NCI-H146 treated with DMSO at 0.1 percent for 48 hours (cell line): ENCODE measurements around the gene SULT1A3.
"Not testable (repeated sequence)": the region's sequence is repeated elsewhere in the genome, so short reads cannot be mapped to it uniquely, and the experiment has no call there.

Experiments
- DNase-seq: peaks from one replicate; lab custom pipeline; 2025; ENCODE audit not compliant: unreplicated experiment; lab: John Stamatoyannopoulos, UW

The SULT1A3 gene

DNA sequence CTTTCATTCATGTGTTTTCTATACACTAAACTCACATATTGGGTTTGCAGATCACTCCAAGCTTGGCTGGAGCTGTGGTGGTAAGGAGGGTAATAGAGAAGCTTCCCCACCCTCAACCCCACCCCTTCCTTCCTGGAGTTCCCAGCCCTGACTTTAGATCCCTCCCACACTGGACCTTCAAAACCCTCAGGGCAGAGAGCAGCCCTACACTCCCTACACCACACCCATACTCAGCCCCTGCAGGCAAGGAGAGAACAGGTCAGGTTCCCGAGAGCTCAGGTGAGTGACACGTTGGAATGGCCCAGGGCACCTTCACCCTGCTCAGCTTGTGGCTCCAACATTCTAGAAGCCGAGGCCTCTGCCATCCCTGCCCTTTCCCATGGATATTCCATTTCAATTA is at the start of gene SULT1A3:
Gene SULT1A3, plus strand, starts transcription at position 207 of the 400 bp plus-strand sequence. CDS start 1,474 bp downstream, outside the sequence.
- DNase-seq: not testable (repeated sequence)

DNA sequence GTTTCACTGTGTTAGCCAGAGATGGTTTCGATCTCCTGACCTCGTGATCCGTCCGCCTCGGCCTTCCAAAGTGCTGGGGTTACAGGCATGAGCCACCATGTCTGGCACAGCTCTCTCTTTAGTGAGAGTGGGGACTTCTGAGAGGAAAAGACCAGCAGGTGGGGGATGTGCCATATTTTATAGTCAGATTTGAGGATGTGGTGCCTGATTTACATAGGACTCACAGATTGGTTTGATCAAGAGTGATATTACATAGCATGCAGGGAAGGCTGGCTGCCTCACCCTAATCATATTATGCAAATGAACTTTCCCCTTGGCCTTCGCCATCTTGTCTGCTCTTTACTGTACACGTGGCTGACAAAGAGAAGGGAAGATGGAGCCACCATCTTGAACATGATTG is 48.0 kb upstream of the SULT1A3 start:
- DNase-seq: no peak

DNA sequence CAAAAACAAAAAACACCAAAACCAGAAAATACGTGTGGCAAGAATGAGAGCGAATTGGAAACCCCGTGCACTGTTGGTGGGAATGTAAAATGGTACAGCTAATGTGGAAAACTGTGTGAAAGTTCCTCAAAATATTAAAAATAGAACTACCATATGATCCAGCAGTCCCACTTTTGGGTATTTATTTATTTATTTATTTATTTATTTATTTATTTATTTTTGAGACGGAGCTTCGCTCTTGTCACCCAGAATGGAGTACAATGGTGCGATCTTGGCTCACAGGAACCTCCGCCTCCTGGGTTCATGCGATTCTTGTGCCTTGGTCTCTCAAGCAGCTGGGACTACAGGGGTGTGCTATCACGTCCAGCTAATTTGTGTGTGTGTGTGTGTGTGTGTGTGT is 46.5 kb upstream of the SULT1A3 start:
- no peak for DNase-seq

DNA sequence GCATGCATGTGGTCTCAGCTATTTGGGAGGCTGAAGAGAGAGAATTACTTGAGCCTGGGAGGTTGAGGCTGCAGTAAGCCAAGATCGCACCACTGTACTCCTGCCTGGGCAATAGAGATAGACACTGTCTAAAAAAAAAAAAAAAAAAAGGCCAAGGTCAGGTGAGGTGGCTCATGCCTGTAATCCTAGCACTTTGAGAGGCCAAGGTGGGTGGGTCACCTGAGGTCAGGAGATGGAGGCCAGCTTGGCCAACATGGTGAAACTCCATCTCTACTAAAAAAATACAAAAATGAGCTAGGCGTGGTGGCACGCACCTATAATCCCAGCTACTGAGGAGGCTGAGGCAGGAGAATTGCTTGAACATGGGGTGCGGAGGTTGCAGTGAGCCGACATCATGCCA is 43.9 kb upstream of the SULT1A3 start:
- no peak for DNase-seq

DNA sequence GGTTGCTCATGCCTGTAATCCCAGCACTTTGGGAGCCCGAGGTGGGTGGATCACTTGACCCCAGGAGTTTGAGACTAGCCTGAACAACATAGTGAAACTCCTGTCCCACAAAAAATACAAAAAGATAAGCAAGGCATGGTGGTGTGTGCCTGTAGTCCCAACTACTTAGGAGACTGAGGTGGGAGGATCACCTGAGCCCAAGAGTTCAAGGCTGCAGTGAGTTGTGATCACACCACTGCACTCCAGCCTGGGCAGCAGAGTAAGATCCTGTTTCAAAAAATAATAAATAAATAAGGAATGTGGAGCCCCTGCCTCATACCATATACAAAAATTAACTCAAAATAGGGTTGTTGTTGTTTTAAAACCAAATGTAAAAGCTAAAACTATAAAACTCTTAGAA is 41.8 kb upstream of the SULT1A3 start:
- no peak for DNase-seq

DNA sequence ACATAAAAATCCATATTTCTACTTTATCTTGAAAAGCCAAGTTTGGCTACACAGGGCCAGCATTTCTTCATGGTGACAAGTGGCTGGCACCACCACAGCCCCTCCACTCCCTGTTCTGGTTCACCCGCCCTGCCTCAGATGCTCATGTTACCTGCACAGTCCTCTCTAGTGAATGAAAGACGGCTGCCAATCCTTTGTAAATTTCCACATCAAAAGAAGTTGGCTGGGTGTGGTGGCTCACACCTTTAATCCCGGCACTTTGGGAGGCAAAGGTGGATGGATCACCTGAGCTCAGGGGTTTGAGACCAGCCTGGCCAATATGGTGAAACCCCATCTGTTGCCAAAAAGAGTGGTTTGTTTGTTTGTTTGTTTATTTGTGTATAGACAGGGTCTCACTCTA is 35.5 kb upstream of the SULT1A3 start:
- no peak for DNase-seq

DNA sequence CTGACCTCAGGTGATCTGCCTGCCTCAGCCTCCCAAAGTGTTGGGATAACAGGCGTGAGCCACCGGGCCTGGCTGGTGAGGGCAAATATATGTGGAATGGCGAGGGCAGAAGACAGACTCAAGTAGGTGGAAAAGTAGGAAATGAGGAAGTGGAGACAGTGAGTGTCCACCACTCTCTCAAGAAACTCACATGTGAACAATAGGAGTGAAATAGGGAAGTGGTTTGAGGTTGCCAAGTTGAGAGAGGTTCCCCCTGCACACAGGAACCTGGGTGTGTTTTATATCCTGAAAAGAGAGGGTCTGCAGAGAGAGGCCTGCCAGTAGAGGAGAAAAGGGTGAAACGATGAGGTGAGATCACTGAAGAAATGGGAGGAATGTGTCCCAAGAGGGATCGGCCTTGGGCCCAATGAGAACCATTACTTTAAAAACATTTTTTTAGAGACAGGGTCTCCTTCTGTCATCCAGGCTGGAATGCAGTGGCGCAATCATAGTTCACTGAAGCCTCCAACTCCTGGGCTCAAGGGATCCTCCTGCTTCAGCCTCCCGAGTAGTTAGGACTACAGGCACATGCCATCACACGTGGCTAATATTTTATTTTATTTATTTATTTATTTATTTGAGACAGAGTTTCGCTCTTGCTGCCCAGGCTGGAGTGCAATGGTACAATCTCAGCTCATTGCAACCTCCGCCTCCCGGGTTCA is 32.7 kb upstream of the SULT1A3 start:
- no peak for DNase-seq

DNA sequence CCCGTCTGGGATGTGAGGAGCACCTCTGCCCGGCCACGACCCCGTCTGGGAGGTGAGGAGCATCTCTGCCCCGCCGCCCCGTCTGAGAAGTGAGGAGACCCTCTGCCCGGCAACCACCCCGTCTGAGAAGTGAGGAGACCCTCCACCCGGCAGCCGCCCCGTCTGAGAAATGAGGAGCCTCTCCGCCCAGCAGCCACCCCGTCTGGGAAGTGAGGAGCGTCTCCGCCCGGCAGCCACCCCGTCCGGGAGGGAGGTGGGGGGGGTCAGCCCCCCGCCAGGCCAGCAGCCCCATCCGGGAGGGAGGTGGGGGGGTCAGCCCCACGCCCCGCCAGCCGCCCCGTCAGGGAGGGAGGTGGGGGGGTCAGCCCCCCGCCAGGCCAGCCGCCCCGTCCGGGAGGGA is 30.3 kb upstream of the SULT1A3 start:
- not testable (repeated sequence) for DNase-seq

DNA sequence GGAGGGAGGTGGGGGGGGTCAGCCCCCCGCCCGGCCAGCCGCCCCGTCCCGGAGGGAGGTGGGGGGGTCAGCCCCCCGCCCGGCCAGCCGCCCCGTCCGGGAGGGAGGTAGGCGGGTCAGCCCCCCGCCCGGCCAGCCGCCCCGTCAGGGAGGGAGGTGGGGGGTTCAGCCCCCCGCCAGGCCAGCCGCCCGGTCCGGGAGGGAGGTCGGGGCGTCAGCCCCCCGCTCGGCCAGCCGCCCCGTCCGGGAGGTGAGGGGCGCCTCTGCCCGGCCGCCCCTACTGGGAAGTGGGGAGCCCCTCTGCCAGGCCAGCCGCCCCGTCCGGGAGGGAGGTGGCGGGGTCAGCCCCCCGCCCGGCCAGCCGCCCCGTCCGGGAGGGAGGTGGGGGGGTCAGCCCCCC is 29.6 kb upstream of the SULT1A3 start:
- DNase-seq: not testable (repeated sequence)

DNA sequence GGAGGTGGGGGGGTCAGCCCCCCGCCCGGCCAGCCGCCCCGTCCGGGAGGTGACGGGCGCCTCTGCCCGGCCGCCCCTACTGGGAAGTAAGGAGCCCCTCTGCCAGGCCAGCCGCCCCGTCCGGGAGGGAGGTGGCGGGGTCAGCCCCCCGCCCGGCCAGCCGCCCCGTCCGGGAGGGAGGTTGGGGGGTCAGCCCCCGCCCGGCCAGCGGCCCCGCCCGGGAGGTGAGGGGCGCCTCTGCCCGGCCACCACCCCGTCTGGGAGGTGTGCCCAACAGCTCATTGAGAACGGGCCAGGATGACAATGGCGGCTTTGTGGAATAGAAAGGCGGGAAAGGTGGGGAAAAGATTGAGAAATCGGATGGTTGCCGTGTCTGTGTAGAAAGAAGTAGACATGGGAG is 28.9 kb upstream of the SULT1A3 start:
- not testable (repeated sequence) for DNase-seq

DNA sequence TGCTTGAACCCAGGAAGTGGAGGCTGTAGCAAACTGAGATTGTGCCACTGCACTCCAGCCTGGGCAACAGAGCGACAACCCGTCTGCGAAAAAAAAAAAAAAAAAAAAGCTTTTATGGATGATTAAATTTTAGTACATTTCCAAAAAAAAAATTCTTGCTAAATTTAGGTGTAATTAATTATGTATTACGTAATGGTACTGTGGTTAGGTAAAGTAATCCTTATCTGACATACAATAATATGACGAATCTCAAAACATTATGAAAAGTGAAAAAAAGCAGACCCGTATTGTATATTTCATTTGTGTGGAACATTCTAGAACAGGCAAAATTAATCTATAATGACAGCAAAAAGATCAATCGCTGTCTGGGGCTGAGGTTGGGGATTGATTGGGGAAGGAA is 26.0 kb upstream of the SULT1A3 start:
- no peak for DNase-seq

DNA sequence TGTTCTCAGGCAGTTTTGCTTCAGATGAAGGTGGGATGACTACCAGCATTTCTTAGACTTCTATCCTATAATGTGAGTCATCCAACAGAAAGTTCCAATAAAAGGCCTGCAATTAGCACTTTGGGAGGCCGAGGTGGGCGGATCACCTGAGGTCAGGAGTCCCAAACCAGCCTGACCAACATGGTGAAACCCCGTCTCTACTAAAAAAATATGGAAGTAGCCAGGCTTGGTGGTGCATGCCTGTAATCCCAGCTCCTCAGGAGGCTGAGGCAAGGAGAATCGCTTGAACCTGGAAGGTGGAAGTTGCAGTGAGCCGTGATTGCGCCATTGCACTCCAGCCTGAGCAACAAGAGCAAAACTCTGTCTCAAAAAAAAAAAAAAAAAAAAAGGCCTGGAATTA is 22.2 kb upstream of the SULT1A3 start:
- DNase-seq: not testable (repeated sequence)

DNA sequence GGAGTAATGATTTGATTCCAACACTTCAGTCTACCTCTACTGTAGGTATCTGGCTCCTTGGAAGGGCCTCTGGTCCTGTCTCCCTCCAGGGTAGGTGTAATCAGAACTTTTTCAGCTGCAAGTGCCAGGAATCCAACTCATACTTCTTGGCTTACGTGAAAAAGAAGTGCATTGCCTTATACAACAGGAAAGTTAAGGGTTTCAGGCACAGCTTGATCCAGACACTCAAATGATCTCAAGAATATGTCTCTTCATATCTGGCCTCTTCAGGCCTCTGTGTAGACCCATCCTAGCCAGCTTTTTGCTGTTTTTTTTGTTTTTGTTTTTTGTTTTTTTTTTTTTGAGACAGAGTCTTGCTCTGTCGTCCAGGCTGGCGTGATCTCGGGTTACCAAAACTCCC is 19.9 kb upstream of the SULT1A3 start:
- DNase-seq: no peak

DNA sequence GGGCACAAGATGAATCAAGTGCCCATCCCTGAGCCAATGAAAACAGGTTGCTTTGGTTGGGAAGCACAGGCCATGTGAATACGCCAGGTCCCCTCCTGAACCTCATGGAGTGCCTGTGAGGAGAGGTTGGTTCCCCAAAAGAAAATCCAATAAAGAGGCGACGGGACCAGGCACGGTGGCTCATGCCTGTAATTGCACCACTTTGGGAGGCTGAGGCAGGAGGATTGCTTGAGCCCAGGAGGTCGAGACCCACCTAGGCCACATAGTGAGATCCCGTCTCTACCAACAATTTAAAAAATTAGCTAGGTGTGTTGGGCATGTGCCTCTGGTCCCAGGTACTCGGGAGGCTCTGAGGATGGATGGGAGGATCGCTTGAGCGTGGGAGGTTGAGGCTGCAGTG is 19.1 kb upstream of the SULT1A3 start:
- DNase-seq: no peak

DNA sequence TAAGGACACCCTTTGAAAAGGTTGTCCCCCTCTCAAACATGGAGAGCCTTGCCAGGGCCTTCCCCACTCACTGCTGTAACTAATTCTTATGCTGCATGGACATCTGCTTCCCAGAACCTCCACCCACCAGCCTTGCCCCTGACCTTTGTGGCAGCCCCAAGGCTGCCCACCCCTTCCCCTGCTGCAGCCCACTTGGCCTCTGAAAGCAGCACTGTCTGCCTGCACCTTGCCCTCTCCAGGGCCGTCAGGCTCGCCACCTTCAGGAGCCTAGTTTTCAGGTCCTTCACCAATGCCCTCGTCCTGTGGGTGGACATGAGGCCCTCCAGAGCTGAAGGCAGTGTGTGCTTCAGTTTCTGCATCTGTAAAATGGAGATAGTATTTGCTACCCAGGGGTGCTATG is 18.3 kb upstream of the SULT1A3 start:
- DNase-seq: no peak

DNA sequence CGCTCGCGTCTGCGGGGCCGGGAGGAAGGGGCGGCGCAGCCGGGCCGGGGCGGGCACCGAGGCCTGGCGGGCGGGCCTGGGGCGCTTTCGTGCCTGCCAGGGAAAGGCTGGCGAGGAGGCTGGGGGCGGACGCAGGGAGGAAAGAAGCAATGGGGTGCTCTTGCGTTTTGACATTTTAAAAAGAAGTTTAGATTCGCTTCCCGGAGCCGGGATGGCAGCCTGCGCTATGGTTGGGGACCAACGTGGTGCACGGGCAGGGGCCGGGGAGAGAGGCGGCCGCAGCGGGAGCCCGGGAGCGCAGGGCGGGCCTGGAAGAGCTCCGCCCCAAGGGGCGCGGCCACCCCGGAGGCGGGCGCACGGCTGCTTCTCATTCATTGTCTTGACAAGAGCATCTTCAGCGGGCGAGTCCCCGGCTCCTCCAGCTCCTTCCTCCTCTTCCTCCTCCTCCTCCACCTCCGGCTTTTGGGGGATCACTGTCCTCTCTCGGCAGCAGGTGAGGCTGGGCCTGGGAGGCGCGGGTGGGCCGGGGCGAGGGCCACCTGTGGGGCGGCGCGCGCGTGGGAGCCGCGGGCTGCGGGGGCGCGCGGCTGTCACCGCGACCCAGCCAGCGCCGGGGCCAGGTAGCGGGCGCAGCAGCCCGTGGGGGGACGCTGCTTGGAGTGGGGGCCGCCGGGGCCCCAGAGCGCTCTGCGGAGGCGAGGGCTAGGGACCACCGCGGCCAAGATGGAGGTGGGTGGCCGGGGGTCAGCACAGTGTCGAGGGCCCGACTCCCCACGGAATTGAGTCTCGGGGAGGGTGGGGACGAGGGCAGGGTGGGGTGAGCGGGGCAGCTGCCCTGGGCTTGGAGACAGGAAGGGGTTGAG is 15.6 kb upstream of the SULT1A3 start, which contains the start of gene CORO1A:
Gene CORO1A, plus strand, starts transcription at position 370 of the 863 bp plus-strand sequence. CDS start 1,608 bp downstream, outside the sequence.
- peak; percentile 69 for DNase-seq

DNA sequence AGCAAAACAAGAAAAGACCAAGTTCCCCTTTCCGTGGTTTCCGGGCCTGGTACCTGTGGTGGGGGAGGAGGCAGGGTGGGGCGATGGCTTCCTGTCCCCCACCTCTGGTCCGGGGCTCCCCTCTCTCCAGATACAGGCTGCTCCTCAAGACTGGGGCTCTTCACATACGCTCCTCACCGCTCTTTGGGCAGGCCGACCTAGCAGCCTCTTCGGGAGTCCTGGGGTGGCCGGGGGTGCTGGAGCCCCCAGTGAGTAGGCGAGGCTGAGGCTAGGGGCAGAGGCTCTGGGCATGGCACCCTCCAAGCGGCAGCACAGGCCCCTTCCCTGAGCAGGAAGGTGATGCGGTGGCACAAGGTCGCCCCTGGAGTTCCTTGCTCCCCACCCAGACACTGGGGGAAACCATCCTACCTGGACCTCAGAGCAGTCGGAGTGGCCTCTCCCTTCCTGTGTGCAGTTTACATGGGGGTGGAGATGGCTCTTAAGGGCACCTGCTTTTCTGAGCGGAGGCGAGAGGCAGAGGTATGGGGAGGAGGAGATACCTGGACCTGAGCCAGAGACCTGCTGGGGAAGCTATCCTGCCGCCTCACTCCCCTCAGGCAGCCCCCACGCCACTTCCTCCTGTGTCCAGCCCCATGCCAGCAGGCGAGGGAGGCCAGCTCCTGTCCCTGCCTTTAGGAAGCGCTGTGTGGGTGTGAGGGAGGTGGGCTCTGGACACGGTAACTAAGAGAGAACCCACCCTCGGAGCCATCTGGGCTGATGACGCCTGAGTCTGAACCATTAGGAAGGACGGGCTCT is 14.8 kb upstream of the SULT1A3 start:
- DNase-seq: peak; percentile 81

DNA sequence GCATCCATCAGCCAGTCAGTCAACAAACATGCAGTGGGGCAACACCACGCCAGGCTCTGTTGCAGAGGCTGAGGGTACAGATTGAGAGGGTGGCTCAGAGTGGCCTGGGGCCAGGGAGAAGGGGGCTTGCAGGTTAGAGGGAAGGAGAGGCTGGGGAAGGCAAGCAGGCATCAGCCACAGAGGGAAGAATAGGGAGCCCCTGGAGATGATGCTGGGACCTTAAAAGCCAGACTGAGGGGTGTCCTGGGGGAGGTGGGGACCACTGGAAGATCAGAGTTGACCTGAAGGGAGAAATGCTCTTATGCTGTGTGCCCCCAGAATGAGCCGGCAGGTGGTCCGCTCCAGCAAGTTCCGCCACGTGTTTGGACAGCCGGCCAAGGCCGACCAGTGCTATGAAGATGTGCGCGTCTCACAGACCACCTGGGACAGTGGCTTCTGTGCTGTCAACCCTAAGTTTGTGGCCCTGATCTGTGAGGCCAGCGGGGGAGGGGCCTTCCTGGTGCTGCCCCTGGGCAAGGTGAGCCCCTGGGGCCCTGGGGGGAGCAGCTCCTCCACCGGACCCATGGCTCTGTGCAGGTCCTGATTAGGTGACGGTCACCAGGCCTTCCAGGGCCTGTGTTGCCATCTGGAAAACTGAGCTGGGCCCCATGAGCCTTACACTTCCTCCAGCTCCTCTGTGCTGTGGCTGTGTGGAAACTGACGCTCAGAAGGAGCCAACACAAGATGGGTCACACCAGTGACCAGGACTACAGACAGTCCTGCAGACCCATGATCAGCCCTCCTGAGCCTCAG is 14.0 kb upstream of the SULT1A3 start:
- DNase-seq: no peak

DNA sequence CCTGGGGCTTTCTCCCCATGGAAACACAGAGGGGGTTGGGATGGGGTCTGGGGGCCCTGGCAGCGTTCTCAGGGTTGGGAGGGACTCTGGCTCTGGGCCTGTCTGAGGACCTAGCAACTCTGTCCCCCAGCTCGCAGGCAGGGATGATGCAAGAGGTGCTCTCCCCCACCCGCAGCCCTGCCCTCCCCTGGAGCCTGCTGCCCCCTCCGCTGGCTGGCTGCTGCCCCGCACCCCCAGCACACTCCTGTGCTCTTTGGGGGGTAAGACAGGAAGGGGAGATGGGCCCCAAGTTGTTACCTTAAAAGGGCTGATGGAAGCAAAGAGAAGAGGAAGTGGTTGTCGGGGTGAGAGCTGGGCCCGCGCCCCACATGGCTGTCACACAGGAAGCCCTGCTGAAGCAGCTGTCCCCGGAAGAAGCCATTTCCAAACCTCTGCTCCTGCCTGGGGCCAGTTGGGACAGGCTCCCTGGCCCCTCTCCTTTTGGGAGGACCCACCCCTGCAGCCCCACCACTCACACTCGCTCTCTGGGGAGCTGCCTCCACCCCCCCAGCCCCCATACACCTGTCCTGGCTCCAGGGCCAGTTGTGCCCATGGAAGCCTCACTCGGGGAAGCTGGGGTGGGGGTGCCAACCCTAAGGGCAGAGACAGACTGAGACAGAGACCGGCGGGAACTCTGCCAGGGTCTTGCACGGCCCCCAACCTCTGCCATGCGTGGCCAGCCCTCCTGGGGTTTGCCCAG is 13.2 kb upstream of the SULT1A3 start:
- no peak for DNase-seq

DNA sequence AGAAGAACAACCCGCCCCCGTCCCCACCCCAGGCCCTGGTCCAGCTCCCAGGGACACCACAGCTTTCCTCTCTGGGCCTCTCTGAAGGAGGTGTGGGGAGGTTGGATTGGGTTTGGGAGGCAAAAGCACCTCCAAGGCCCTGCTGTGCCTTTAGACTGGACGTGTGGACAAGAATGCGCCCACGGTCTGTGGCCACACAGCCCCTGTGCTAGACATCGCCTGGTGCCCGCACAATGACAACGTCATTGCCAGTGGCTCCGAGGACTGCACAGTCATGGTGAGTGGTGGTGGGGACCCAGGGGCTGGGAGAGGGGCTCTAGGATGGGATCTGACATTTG is 12.6 kb upstream of the SULT1A3 start:
- DNase-seq: no peak
